BLaER1 treated with 17β-estradiol and CSF1 and Interleukin-3, amounts not matched to agents 10 nM and 100 nM (cell line): ENCODE results near the gene HSD11B2.
A peak's percentile ranks its signal among the peaks of the same experiment; 100 is the strongest.

Experiments used
- H3K27ac ChIP-seq, 11 experiments: shearing (Covaris generic); formaldehyde crosslinking; 2 replicates each; pipeline ENCODE4 v1.8.1; 2022
- H3K27me3 ChIP-seq, 11 experiments: shearing (Covaris generic); formaldehyde crosslinking; 2 replicates each; pipeline ENCODE4 v1.8.1; 2022
- H3K36me3 ChIP-seq, 11 experiments: shearing (Covaris generic); formaldehyde crosslinking; 2 replicates each; pipeline ENCODE4 v1.8.1; 2022
- H3K4me1 ChIP-seq, 10 experiments: shearing (Covaris generic); formaldehyde crosslinking; 2 replicates each; pipeline ENCODE4 v1.8.1; 2022
- H3K4me2 ChIP-seq, 11 experiments: shearing (Covaris generic); formaldehyde crosslinking; 2 replicates each; pipeline ENCODE4 v1.8.1; 2022
- H3K4me3 ChIP-seq, 10 experiments: shearing (Covaris generic); formaldehyde crosslinking; 2 replicates each; pipeline ENCODE4 v1.8.1; 2022
- H3K9ac ChIP-seq, 11 experiments: shearing (Covaris generic); formaldehyde crosslinking; 2 replicates each; pipeline ENCODE4 v1.8.1; 2022
- H3K9me3 ChIP-seq, 11 experiments: shearing (Covaris generic); formaldehyde crosslinking; replicated peaks in 1 of 11; 2 replicates each; pipeline ENCODE4 v1.8.1; 2022
- H4K20me1 ChIP-seq, 11 experiments: shearing (Covaris generic); formaldehyde crosslinking; 2 replicates each; pipeline ENCODE4 v1.8.1; 2022
- Cebpa-rat ChIP-seq, 11 experiments: shearing (Covaris generic); IDR thresholded peaks; 2 replicates each; pipeline ENCODE4 v1.8.1; 2022

Gene HSD11B2

GRCh38 chr16:67466581-67466980 lies 35.7 kb downstream of the HSD11B2 start:
- H3K4me2 ChIP-seq, result peak overlapping the region; percentile 53 to 95 (median 78)
- H3K9ac ChIP-seq, result peak overlapping the region in 9 of 11 experiments; percentile 17 to 57 (median 46); a peak in 10 of 22 replicates
- H3K4me3 ChIP-seq, result no peak overlapping the region
- peaks cover 0 to 95% (median 55%) of the 10 kb centered on the region in 11 experiments; a peak in 19 of 22 replicates for H3K36me3 ChIP-seq
- peaks cover 99 to 100% (median 100%) of the 10 kb centered on the region in 11 experiments for H4K20me1 ChIP-seq
- H3K9me3 ChIP-seq, result no peaks in the 10 kb centered on the region
- no peak for TF ChIP-seq Cebpa-rat (IDR thresholded peaks at IDR 0.05)
- peak overlapping the region in 3 of 11 experiments; percentile 6 to 31 (median 7); a peak in 3 of 22 replicates for H3K27ac ChIP-seq
- H3K4me1 ChIP-seq, result peaks cover 47 to 100% (median 86%) of the 10 kb centered on the region in 10 experiments
- H3K27me3 ChIP-seq, result no peaks in the 10 kb centered on the region

GRCh38 chr16:67468731-67469130 lies 37.8 kb downstream of the HSD11B2 start:
- H3K4me2 ChIP-seq, result peak overlapping the region; percentile 34 to 95 (median 71); a peak in 21 of 22 replicates
- no peaks in the 10 kb centered on the region for H3K27me3 ChIP-seq
- peak overlapping the region in 5 of 11 experiments; percentile 10 to 39 (median 23); a peak in 7 of 22 replicates for H3K27ac ChIP-seq
- peaks cover 0 to 92% (median 54%) of the 10 kb centered on the region in 11 experiments; a peak in 17 of 22 replicates for H3K36me3 ChIP-seq
- H4K20me1 ChIP-seq, result peaks cover 97 to 100% (median 100%) of the 10 kb centered on the region in 11 experiments
- TF ChIP-seq Cebpa-rat (IDR thresholded peaks at IDR 0.05), result no peak
- no peaks in the 10 kb centered on the region for H3K9me3 ChIP-seq
- H3K9ac ChIP-seq, result peak overlapping the region in 5 of 11 experiments; percentile 2 to 56 (median 48); a peak in 8 of 22 replicates
- H3K4me1 ChIP-seq, result peaks cover 49 to 100% (median 84%) of the 10 kb centered on the region in 10 experiments
- H3K4me3 ChIP-seq, result peak overlapping the region in 1 of 10 experiments; percentile 29; a peak in 1 of 20 replicates

- peak overlapping the region in 6 of 11 experiments; percentile 63 to 95 (median 84); a peak in 12 of 22 replicates for H3K4me2 ChIP-seq
- H4K20me1 ChIP-seq, result peaks cover 97 to 100% (median 100%) of the 10 kb centered on the region in 11 experiments
- no peaks in the 10 kb centered on the region for H3K9me3 ChIP-seq
- peak overlapping the region in 3 of 11 experiments; percentile 2 to 52 (median 23); a peak in 2 of 22 replicates for H3K9ac ChIP-seq
- H3K27ac ChIP-seq, result no peak overlapping the region
- no peaks in the 10 kb centered on the region for H3K27me3 ChIP-seq
- TF ChIP-seq Cebpa-rat (IDR thresholded peaks at IDR 0.05), result no peak
- H3K4me1 ChIP-seq, result peaks cover 43 to 100% (median 90%) of the 10 kb centered on the region in 10 experiments
- H3K36me3 ChIP-seq, result peaks cover 12 to 92% (median 55%) of the 10 kb centered on the region in 11 experiments
- no peak overlapping the region; a peak in 1 of 20 replicates for H3K4me3 ChIP-seq
Observed at GRCh38 chr16:67470359-67470758, 39.4 kb downstream of the HSD11B2 start.

GRCh38 chr16:67471758-67472384 lies 41.0 kb downstream of the HSD11B2 start:
- TF ChIP-seq Cebpa-rat (IDR thresholded peaks at IDR 0.05), result no peak
- peak overlapping the region in 5 of 11 experiments; percentile 9 to 95 (median 85); a peak in 9 of 22 replicates for H3K4me2 ChIP-seq
- H3K27me3 ChIP-seq, result no peaks in the 10 kb centered on the region
- no peak overlapping the region for H3K27ac ChIP-seq
- peaks cover 21 to 95% (median 66%) of the 10 kb centered on the region in 11 experiments for H3K36me3 ChIP-seq
- H3K4me3 ChIP-seq, result no peak overlapping the region
- peak overlapping the region in 2 of 11 experiments; percentile 52 to 55; a peak in 3 of 22 replicates for H3K9ac ChIP-seq
- peaks cover 96 to 100% (median 100%) of the 10 kb centered on the region in 11 experiments for H4K20me1 ChIP-seq
- peaks cover 28 to 100% (median 86%) of the 10 kb centered on the region in 10 experiments for H3K4me1 ChIP-seq
- no peaks in the 10 kb centered on the region for H3K9me3 ChIP-seq

GRCh38 chr16:67474551-67475455 lies 43.9 kb downstream of the HSD11B2 start:
- Histone ChIP-seq H3K27ac (0 out of 22 replicates have a peak overlapping the region, but pooled peaks of 1 of the 11 experiments have one; percentile 3), H4K20me1 (peaks cover 82 to 100% (median 100%) of the 10 kb centered on the region in 11 experiments), H3K4me3 (peak overlapping the region in 2 of 10 experiments; percentile 5 to 94; a peak in 1 of 20 replicates), H3K27me3 (no peaks in the 10 kb centered on the region), H3K4me2 (peak overlapping the region in 7 of 11 experiments; percentile 11 to 99 (median 56); a peak in 11 of 22 replicates), H3K36me3 (peaks cover 21 to 93% (median 79%) of the 10 kb centered on the region in 11 experiments), H3K9ac (peak overlapping the region in 2 of 11 experiments; percentile 27 to 55; a peak in 4 of 22 replicates), H3K4me1 (peaks cover 17 to 96% (median 77%) of the 10 kb centered on the region in 10 experiments), H3K9me3 (no peaks in the 10 kb centered on the region)
- no peak for TF ChIP-seq Cebpa-rat (IDR thresholded peaks at IDR 0.05)

- no peaks in the 10 kb centered on the region for H3K27me3 ChIP-seq
- no peaks in the 10 kb centered on the region for H3K9me3 ChIP-seq
- no peak for TF ChIP-seq Cebpa-rat (IDR thresholded peaks at IDR 0.05)
- H3K36me3 ChIP-seq, result peaks cover 21 to 63% (median 56%) of the 10 kb centered on the region in 11 experiments
- H3K4me2 ChIP-seq, result peak overlapping the region in 9 of 11 experiments; percentile 5 to 99 (median 92); a peak in 14 of 22 replicates
- peaks cover 36 to 80% (median 66%) of the 10 kb centered on the region in 10 experiments for H3K4me1 ChIP-seq
- H4K20me1 ChIP-seq, result peaks cover 51 to 78% (median 68%) of the 10 kb centered on the region in 11 experiments
- H3K9ac ChIP-seq, result peak overlapping the region in 7 of 11 experiments; percentile 5 to 68 (median 26); a peak in 7 of 22 replicates
- H3K27ac ChIP-seq, result no peak overlapping the region
- peak overlapping the region in 5 of 10 experiments; percentile 16 to 99 (median 94); a peak in 9 of 20 replicates for H3K4me3 ChIP-seq
Observed at GRCh38 chr16:67477960-67478554, 47.1 kb downstream of the HSD11B2 start.

GRCh38 chr16:67480833-67481560 lies 50.1 kb downstream of the HSD11B2 start, which contains the start of gene ATP6V0D1:
Gene ATP6V0D1, minus strand, starts transcription at chr16:67481157. Its CDS starts 71 bp downstream, at chr16:67481086.
- no peaks in the 10 kb centered on the region for H3K27me3 ChIP-seq
- H3K4me2 ChIP-seq, result peak within 1 kb of the TSS; percentile 93 to 99 (median 98)
- H3K9ac ChIP-seq, result peak within 1 kb of the TSS; percentile 91 to 100 (median 95)
- peak within 1 kb of the TSS; percentile 77 to 99 (median 94) for H3K4me3 ChIP-seq
- peak within 1 kb of the TSS; percentile 91 to 100 (median 99) for H3K27ac ChIP-seq
- peaks cover 23 to 48% (median 38%) of the 10 kb centered on the region in 11 experiments for H4K20me1 ChIP-seq
- H3K36me3 ChIP-seq, result peaks cover 5 to 55% (median 35%) of the 10 kb centered on the region in 11 experiments; a peak in 20 of 22 replicates
- TF ChIP-seq Cebpa-rat (IDR thresholded peaks at IDR 0.05), result no peak
- no peaks in the 10 kb centered on the region for H3K9me3 ChIP-seq
- H3K4me1 ChIP-seq, result peaks cover 60 to 80% (median 71%) of the 10 kb centered on the region in 10 experiments
